GM21576 (cell line): ENCODE results near the gene SPATA12.

Experiments used
- ATAC-seq: cut with Tn5 transposase; IDR thresholded peaks from one replicate; pipeline ENCODE4 v1.9.1; 2021; ENCODE audit warnings: mild to moderate bottlenecking, moderate library complexity; ENCODE audit not compliant: unreplicated experiment

The SPATA12 gene

GRCh38 chr3:57048728-57049127 is 11.7 kb upstream of the SPATA12 start:
- no peak for ATAC-seq

DNA sequence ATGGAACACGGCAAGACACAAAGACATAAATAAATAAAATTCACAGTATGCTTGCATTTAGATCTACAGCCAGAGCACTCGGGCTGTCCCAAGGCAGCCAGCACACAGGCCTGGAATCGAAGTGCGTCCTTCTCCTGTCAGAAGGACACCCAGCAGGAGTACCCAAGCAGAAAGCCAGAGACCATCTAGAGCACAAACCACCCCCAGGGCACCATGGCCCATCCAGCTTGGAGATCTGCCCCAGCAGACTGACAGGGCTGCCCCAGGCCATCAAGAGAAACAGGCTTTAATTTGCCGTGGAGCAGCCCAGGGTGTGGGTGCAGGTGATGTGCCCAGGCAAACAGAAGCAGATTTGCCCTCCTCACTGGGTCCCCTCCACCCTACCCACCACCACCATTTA is 7.8 kb upstream of the SPATA12 start:
- no peak for ATAC-seq

DNA sequence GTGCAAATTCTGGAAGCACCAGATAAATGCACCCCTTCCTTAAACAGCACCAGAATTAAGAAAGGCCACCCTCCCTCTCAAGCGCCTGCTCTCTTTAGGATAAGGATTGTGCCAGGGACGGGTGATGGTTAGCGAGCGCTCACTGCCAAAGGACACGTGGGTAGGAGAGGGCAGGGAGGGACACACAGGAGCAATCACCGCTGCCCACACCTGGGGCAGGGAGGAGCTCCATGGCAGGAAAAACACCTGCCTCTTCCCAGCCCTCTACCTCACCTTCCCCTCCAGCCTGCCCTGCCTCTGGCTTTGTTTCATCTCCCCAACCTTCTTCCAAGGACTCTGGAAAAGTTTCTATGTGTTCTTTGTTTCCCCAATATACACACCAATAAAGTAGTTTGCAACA is 7.3 kb upstream of the SPATA12 start:
- ATAC-seq, result no peak

GRCh38 chr3:57057351-57057750 is 3.1 kb upstream of the SPATA12 start:
- no peak for ATAC-seq

DNA sequence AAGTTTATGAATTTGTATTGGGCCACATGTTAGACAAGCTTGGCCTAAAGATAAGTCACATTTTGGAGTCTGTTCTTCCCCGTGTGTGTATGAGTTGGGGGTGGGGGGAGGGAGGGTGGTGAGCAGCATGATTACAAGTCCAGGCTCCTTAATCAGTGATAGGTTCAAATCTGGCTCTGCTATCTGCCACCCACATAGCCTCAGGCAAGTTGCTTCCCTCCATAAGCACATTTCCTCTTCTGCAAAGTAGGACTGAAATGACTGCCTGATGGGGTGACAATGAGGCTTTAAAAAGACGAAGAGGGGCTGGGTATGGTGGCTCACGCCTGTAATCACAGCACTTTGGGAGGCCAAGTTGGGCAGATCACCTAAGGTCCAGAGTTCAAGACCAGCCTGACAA is 1.1 kb upstream of the SPATA12 start:
- ATAC-seq, result no peak

DNA sequence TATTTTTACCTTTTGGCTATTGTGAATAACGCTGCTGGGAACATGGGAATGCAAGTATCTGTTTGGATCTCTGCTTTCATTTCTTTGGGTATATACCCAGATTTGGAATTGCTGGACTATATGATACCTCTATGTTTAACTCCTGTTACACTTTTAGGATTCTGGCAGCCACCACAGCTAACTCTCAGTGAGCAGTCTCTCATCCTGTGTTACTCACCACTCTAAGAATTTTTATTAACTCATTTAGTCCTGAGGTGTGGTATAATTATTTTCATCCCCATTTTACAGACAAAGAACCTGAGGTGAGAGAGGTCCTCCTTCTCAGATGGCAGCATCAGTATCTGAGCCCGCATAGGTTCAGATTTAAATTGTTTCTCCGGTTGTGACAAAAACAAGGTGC is 1.1 kb downstream of the SPATA12 start:
- ATAC-seq, result no peak

- no peak for ATAC-seq
Observed at GRCh38 chr3:57062101-57062631, 1.7 kb downstream of the SPATA12 start.

DNA sequence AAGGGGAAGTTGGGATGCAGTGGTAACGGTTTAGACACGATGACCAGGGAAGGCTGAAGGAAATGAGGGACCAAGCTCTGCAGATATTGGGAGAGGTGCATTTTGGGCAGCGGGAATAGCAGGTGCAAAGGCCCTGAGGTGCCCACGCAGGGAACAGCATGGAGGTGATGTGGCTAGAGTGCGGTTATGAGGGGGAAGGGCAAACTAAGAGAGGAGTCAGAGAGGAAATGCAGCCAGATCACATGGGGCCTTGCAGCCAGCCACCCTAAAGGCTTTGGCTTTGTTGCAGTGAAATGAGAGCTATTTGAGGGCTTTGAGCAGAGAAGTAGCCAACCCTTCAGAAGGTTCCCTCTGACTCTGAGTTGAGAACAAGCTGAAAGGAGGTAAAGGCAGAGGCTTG is 2.6 kb downstream of the SPATA12 start:
- ATAC-seq, result no peak

GRCh38 chr3:57064001-57064400 is 3.5 kb downstream of the SPATA12 start:
- no peak for ATAC-seq

DNA sequence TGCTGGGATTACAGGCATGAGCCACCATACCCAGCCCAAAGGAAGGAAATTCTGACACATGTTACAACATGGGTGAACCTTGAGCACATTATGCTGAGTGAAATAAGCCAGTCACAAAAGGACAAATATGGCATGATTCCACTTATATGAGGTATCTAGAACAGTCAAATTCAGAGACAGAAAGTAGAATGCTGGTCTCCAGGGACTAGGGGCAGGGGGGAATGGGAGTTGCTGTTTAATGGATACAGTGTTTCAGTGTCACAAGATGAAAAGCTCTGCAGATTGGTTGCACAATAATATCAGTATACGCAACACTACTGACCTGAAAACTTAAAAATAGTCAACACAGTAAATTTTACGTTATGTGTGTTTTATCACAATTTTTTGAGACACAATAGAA is 4.1 kb downstream of the SPATA12 start:
- no peak for ATAC-seq

GRCh38 chr3:57065588-57065987 is 5.1 kb downstream of the SPATA12 start:
- no peak for ATAC-seq

- ATAC-seq, result no peak
Observed at GRCh38 chr3:57066471-57066870, 6.0 kb downstream of the SPATA12 start.

GRCh38 chr3:57068437-57069089 is 8.1 kb downstream of the SPATA12 start:
- peak; percentile 99 for ATAC-seq

DNA sequence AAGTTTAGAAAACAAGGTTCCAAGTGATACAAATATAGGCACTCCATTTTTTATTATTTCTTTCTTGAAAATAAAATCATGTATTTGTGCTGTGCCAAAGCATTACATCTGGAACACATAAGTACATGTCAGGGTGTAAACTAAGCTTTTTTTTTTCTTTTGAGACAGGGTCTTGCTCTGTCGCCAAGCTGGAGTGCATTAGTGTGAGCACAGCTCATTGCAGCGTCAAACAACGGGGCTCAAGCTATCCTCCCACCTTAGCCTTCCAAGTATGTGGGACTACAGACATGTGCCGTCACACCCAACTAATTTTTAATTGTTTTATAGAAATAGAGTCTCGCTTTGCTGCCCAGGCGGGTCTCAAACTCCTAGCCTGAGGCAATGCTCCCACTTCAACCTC is 9.0 kb downstream of the SPATA12 start:
- ATAC-seq, result no peak

DNA sequence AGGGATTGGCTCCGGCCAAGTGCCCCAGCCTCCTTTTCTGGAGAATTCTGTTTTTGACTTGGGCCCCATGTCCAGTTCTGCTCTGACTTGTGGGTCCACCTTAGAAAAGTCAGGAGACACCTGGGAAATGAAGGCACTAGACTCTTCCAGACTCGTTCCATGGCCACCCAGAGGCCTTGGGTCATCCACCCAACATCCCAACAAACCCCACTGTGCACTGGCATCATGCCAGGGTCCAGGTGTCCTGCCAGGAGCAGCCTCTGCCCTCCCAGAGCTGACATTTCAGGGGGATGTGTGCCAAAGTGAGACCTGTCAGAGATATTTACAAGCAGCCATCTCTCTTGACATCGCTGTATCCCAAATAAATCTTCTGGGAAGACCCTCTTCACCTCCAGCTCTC is 13.2 kb downstream of the SPATA12 start:
- no peak for ATAC-seq

DNA sequence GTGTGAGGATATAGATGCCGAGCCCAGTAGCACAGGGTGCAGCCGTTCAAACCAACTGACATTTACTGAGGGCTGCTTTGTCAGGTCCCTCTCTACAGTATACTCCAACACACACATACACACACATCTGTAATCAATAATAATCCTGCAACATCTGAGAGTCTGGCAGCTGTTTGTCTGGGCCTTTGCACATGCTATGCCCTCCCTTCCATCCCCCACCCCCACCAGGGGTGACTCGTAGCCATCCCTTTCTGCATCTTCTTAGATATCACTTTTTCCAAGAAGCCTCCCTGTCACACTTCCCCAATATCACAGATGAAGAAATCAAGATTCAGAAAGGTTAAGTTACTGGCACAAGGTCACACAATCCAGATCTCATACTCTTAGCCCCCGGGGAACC is 13.7 kb downstream of the SPATA12 start:
- no peak for ATAC-seq

DNA sequence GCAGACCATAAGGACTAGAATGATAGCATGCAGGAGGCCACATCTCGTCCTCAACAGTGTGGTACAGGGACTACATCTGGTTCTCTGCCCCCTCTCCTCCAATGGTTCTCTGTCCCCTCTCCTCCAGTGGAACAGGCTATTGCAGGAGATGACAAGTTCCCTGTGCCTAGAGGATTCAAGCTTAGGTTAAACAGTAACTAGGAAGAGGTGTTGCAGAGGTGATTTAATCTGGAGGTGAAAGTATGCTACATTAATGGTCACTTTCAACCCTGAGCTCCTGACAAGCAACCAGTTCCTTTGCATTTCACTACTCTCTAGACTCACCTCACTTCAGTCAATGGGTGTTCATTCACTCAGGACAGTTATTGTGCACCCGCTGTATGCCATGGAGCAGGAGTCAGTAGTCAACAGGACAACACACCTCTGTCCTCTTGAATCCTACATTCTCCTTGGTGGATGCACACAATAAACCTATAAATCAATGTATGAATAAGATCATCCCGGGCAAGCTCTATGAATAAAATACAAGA is 16.0 kb downstream of the SPATA12 start:
- ATAC-seq, result no peak

DNA sequence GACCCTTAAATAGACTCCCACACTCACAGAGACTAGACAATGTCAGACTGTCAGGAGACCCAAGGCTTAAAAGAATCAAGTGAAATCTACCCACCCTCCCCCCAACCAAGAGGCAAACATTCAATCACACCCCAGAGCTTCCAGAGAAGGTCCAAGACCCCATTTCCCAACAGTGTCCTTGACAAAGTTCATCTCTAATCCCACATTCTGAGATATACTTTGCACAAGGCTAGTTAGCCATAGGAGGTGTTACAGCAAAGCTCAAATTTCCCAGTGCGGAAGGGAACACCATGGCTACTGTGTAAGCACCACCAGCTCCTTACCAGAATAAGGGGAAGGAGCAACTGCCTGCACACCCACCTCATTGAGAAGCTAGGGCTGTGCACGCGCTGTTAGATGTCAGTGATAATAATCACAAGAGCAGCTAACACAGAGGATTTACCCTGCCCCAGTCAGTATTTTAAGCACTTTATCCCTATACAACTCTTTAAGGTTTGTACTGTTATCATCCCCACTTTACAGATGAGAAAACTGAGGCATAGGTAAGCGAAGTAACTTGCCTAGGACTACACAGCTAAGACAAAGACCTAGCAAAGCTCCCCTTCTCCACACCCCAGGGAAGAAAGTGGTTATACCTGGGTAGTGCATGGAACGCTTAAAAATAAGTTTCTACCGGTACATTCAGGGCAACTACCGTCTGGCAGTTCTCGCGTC is 17.3 kb downstream of the SPATA12 start:
- no peak for ATAC-seq

DNA sequence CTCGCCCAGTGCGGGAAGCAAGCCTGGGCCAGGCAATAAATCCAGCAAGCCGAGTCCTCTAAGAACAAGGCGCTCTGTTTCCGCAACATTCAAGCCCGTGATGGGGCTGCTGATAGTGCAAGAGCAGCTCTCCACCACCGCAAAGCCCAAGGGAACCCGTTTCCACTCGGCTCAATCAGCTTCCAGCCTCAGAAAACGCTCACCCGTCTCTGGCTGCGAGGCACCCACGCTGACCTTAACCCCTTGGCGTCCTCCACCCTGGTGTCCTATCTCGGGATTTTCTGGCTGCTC is 17.8 kb downstream of the SPATA12 start:
- ATAC-seq, result no peak

DNA sequence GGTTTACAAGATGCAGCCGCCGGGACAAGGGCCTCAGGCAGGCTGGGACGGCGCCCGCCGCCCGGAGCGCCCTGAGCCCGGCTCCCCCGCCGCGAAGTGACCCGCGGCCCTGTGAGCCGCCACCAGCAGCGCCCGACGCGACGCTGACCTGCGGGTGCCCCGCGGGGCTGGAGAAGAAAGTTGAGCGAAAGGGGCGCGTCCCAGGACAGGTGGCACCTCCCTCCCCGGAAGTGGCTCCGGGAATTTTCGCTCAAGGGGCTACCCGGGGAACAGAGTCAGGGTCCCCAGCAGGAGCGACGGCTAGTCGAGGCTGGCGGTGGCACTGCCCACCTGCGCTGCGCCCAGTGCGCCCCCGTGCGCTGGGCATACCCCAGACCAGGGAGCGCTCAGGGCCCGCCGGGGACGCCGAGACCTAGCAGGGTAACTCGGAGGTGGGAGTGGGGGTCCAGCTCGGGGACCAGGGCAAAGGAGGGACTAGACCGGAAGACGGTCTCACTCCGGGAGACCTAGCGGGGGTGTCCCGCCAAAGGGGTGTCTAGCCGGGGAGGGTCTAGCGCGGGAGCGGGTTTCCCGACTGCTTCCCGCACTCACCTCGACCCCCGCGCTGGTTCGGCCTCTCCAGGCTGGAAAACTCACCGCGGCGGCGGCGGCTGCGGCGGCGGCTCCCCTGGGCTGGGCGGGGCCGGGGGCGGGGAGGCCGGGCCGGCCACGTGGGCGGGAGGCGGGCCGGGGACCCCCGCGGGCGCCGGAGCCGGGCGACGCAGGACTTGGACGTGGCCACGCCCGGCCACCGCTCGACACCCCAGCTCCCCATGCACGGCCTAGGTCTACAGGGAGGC is 18.4 kb downstream of the SPATA12 start:
- ATAC-seq, result no peak

DNA sequence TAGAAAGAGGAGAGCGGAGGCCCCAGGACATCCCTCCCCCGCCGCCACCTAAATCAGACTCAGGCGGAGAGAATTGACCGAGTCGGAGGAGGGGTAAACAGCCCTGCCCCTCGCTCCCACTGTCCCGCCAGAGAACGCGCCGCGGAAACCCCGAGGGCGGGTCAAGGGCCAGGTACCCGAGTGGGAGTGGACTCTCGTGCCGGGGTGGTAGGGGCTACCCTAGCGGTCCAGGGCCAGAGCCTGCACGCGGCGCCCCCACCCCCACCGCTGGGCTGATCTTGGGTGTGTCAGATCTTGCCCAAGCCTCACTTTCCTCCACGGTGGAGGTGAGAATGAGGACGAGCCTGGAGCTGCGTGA is 19.0 kb downstream of the SPATA12 start:
- ATAC-seq, result no peak

- ATAC-seq, result no peak
Observed at GRCh38 chr3:57080171-57080570, 19.7 kb downstream of the SPATA12 start.
